IPS DF 4.7 (cell line): ENCODE data around the gene NOX5.

Experiments used
- DNase-seq: peaks from one replicate; pipeline ENCODE4 v3.0.0-alpha.2; 2013; ENCODE audit warnings: low spot score; ENCODE audit errors: extremely low read depth

Gene NOX5

DNA sequence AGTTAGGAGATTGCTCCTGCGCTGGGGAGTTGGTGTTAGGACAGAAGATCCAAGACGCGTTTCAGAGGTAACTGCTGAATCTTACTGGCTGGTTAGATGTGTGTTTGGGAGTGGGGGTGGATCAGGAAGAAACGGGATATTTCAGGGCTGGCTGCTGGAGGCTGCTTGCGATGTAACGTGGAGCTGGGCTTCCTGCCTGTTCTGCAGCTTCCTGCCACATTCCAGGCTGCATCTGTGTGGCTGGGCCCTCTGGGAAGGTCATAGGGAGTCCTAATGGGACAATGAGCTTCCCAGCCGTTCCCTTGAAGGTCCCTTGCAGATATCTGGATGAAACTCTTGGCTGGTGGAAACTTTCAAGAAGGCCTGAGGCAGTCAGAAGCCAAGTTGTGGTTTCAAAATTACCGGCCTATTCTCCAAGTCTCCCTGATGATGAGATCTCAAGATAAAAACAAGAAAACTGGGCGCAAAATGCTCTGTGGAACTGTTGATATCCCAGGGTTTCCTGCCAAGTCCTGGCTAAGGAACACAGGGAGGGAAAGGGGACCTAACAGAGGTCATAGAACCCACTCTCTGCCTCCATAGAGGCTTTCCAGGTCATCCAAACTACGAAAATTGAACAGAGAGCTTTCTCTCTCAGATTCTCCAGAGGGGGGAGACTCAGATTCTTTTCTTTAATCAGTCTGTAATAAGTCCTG, 67.0 kb downstream of the NOX5 start:
- no peak for DNase-seq

DNA sequence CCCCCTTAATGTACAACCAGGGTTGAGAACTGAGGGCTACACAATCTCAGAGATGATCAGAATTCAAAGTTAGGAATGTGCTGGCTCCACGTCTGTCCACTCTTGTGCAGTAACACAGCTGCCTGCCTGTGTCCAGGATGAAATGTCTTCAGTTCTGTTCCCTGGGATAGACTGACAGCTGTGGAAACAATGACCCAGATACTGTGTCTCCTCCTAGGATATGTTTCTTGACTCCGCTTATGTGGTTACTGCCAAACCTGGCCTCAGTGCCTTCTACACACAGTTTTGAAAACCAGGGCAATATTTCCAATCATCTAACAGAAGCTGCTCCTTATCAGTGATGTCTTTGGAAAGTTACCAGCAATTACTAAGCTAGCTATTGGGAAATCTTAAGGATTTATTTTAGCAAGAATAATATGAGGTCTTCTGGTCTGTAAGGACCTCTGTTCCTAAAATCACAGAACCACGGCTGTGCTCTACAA, 67.6 kb downstream of the NOX5 start:
- no peak for DNase-seq

DNA sequence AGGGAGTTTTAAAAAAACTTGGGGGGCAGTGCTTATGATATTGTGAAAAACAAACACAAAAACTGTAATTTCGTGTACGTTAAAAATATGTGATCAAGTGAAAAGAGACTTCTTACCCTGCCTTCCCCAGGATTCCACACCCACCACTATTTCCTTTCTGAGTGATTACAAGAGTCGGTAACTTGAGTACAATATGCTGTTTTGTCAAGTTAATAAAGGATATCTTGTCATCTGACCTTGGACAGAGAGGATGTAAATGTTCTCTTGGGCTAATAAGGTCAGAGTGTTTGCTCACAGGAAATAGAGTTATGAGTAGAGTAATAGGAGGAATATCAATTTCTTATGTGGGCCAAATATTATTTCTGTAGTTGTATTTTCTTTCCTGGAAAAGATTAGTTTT, 68.1 kb downstream of the NOX5 start:
- no peak for DNase-seq

DNA sequence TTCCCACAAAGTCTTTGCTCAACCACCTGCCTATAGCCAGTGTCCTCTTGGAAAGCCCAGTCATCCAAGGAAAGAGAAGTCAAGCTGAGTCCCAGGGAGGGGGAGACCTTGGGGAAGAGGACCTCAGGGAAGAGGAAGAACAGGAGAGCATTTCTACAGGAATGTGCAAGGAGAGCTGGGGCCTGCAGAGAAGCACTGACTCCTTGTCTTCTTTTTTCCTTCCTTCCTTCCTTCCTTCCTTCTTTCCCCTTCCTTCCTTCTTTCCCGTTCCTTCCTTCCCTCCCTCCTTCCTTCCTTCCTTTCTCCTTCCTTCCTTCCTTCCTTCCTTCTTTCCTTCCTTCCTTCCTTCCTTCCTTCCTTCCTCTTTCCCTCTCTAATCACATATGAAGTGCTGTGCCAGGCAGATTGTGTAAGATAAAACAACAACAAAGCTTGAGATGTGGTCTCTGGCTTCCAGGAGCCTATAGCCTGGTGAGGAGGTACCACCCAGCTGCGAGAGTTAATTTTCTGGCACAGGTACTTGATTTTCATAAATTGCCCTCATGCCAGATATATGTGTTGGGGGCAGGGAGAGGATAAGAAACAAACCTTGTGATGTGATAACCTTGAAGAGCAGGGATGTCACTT, 70.0 kb downstream of the NOX5 start:
- DNase-seq, result no peak

DNA sequence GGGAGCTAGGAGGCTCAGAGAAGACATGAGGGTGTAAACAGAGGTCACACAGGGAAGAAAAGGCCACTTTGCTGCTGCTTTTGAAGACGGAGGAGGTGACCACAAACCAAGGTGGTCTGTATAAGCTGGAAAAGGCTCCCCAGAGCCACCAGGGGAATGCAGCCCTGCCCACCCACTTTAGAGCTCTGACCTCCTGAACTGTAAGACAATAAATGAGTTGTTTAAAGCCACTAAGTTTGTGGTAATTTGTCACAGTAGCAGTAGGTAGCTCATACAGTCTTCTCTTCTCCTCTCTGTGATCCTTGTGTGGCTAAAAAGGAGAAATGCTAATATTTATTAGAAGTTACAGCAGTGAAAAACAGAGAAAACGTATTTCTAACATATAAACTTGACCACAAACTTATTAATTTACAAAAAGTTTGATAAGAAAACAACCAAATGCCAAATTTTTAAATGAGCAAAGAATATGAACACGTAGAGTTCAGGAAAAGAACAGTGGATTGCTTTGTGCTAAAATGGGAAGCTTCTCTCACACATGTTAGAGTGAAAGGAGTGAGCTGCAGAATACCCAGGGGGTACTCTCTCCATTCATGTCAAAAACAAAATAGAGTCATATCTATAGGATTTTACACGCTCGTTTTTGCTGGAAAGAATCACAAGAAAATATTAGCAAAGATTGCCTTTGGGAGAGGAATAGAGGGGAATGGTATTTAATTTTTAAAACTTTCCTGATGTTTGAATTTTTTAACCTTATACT, 71.0 kb downstream of the NOX5 start:
- DNase-seq, result no peak

DNA sequence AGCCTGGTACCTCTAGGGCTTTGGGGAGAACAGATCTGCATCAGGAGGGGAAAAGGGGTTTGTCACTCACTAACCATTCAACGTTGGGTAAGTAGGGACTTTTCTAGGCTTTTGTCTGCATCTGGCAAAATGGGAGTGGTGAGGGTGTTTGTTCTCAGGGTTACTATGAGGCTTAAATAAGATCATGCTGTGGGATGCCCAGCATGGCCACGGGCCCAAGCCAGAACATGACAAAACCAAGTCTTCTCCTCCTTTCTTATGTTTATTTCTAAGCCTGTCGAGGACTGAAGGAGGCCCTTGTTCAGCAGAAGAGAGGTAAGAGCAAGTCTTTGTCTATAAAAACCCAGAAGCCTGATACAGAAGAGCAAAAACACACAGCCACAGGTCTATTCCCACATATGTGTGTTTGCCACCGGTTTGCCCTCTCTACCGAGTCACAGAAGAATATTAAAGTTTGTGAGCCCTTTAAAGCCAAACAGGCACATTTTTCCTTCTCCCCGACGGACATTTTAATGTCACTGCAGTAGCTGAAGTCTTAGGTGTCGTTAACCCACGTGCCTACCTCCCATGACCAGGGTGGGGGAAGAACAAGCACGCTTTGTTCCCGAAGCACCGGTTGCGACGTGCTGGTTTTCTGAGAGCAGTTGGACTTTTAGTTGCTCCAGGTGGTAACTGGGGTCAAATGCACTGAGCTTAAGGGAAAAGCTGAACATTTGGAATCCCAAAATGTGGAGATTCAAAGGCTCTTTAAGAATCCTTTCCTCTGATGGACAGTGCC, 72.1 kb downstream of the NOX5 start:
- no peak for DNase-seq

DNA sequence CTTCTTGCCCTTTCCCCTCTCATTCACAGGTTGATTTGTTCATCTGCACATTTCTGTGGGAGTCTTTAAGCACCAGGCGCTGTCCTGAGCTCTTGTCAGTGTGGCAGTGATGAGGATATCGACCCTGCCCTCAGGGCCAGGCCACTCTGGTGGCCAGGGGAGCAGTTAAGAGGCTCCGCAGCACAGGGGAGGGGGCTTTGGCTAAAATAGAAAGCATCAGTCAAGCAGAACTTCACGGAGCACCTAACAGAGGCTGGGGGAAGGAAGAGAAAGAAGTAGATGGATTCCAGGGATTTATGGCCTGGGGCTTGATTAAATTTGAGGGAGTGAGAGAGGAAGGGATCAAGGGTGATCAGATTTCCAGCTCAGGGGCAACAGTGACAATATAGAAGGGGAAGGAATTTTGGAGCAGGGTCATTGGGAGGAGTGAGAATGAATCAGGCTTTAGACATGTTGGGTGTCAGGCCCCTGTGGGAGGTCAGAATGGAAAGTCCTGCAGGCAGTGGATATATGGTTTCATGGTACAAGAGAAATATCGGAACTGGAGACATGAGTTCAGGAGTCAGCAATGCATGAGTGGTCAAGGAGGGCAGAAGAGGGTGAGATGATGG, 73.0 kb downstream of the NOX5 start:
- DNase-seq, result no peak

DNA sequence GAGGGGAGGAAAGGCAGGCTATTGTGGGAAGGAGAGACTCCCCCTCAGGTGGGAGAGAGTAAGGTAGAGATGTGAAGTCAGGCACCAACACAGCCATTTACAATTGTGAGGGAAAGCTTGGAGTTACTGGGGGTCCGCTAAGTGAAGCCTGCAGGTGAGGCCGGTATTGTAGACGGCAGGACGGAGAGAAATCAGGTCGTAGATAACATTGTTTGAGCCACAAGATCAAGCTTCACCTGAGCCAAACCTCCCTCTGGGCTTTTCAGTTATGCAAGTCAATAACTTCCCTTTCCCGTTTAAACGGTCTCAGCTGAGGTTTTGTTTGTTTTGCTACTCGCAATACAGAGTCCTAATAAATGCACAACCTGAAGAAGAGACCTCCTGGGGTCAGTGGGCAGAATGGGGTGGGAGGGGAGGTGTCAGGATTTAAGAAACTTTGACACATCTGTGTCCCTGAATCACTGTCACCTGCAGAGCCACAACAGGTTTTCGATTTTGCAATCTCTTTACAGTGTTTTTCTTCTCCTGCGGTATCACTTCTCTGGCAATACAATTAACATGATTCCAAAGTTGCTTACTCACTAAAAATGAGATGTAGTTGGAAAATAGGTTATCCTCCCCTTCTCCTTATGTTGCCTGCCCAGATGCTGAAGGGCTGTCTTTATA, 73.9 kb downstream of the NOX5 start:
- no peak for DNase-seq

DNA sequence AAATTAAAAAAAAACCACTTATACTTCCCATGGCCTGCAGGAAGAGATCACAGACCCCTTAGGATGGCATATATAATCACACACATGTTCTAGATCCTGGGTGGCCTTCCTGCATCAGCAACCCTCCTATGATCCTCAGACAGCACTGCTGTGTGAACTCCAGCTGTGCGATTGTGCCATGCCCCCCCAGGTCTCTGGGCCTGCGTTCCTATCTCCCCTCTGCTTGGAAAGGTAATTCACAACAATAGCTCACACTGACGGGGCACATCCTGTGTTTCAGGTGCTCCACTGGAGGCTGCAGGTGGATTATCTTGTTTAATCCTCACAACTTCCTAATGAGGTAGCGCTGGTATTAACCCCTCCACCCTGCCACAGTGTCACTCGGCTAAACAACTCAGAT, 74.8 kb downstream of the NOX5 start:
- DNase-seq, result no peak

DNA sequence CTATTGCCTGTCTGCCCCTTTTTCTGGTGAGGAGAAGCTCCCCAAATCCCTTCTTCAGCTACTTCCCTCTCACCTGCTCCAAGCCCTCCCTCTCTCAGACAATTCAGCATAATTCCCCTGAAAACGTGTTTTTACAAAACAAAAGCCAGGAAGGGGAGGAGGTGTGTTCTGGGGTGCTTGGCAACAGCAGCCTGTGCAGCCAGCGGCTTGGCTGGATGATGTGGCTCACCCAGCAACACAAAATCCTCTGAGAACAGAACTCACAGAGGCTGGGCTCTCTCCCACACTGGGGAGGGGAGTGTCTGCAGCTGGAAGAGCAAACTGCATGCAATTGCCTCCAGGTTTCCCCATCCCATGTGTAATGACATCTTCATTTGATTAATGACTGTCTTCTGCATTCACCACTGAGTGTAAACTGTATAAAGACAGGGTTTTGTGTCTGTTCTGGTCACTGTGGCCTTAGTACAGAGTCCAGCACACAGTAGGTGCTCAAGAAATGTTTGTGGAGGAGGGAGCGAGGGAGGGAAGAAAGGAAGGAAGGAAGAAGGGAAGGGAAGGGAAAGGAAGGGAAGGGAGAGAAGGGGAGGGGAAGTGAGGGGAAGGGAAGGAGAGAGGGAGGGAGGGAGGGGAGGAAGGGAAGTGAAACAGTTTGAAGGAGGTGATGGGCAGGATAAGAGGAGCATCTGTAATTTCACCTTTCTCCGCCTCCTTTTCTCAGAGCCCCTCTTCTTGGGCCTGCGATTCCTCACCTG, 75.9 kb downstream of the NOX5 start:
- no peak for DNase-seq

DNA sequence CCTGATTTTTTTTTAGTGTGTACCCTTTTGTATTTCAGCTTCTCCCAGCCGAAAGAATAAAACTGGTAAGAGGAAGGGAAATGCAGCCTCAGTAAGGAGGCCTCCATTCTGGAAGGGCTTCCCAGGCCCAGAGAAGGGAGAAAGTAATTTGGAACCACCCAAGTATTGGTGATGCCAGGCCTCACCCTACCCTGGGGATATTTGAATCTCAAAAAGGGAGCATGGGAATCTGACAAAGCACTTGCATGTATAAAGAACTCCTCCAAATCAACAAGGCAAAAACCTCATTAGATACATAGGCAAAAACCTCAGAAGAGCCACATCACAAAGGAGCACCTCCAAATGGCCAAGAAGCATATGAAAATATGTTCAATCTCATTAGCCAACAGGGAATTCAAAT, 77.2 kb downstream of the NOX5 start:
- DNase-seq, result no peak

DNA sequence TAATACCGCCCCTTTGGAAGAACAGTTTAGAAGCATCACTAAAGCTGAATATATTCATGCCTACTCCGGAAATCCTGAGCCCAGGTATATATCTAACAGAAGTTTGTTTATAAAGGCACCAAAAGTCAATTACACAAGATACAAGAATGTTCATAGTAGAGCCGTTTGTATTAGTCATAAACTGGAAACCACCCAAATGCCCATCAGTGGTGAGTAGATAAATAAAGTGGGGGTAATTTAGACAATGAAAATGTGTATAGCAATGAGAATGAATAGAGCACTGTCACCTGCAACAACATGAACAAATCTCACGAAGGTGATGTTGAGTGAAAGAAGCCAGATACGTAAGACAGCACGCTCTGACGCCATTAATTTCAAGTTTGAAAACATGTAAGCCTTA, 77.7 kb downstream of the NOX5 start:
- no peak for DNase-seq

DNA sequence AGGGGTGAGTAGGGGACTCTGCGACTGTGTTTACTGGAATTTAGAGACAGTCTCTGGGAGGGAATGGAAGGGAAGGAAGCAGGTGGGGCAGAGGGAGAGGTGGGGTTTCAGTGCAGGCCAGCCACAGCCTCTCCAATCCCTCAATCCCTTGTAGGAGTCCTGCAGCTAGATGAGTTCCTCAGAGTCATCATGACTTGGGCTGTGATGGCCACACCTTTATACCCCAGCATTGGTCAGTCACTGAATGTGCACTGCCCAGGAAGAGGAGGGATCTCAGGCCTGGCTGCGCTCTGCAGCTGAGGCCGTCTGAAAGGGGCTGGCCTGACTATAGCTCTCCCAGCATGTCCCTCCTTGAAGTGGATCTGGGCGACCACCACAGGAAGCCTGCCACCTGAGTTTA, 78.6 kb downstream of the NOX5 start:
- DNase-seq, result no peak

DNA sequence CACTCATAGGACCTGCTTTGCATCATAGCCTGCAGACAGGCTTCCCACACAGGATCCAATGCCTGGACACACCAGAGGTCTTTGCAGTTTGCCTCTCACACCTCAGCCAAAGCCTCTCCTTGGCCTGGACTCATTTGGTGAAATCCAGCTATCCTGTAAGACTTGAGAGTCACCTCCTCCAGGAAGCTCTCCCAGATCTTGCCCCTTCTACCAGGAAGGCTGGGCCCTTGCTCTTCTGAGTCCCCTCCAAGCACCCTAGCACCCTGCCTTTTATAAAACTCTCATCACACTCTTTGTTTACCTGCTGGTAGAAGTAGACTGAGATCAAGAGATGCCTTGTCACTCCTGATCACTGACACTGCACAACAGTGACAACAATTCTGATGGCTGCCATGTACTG, 79.1 kb downstream of the NOX5 start:
- DNase-seq, result no peak

DNA sequence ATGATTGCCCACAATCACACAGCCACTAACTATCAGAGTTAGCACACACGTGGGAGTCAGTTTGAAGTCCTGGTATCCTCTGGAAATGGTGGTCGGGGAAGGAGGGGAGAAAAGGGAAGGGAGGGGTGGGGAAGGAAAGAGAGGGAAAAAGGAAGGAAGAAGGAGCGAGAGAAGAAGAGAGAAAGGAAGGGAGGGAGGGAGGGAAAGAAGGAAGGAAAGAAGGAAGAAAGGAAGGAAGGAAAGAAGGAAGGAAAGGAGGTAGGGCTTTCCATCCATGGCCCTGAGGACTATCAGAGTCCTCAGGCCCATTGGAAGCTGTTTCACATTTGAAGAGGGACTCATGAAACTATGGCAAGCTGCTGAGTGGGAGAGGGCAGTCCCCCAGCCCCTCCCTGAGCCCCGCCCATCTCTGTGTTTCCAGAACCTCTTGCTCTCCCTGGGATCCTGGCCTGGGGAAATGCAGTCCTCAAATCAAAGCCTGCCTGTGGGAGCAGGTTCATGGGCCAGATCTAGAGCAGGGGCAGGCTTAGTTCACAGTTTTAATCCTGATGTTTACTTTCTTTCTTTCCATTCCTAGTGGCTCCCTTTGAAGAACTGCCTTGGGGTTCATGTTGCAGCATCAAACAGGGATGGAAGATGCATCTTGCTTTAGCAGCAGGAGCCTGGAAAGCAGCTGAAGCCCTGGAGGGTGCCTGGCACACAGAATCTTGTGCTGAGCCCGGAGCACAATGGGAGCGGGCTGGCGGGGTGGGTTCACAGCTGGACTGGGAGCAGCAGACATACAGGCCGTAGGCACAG, 79.8 kb downstream of the NOX5 start:
- no peak for DNase-seq

DNA sequence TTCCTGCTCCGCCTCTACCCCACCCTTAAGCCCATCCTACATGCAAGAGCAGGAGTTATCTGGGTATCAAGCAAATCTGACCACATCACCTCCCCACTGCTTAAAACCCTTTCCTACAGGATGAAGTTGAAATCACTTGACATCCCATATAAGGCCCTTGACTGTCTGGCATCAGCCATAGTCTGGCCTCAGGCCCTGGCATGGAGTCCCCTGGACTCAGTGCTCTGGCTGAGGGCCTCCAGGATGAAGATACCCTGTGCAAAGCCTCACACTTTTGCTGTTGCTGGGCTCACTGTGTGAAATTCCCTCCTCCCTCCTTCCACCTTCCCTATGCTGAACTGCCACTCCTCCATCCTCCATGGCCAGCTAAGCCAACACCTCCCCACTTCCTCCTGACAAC, 80.8 kb downstream of the NOX5 start:
- no peak for DNase-seq

DNA sequence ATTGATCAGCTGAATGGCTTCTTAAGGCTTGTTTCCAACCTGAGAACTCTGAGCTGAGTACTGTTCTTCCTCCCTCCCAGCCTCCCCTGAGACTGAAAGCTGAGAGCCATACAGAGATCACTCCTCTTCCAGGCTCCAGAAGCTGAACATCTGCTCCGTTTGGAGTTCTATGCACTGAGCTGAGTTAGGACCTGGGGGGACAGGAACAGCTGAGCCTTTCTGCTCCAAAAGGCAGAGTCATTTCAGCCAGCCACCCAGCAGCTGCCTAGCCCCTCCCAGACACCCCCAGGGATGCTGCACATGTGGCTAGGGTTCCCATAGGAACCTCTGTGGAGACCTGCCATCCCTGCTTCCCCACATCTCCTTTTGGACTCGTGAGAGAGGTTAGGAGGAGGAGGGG, 81.7 kb downstream of the NOX5 start:
- no peak for DNase-seq

DNA sequence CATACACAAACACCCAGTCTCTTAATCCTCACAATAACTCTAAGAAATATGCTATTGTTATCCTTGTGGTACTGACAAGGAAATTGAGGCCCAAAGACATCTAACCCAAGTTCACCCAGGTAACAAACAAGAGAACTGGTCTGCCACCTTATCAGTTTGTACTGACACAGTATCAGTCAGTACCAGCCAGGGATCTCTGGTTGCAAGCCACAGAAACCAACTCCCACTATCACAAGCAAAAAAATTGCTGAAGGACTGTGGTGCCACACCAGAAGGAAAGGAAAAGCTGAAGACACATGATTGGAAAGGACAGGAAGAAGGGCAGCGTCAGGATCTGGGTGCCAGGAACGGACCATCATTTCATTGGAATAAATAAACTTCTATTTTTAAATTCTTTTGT, 82.1 kb downstream of the NOX5 start:
- no peak for DNase-seq

DNA sequence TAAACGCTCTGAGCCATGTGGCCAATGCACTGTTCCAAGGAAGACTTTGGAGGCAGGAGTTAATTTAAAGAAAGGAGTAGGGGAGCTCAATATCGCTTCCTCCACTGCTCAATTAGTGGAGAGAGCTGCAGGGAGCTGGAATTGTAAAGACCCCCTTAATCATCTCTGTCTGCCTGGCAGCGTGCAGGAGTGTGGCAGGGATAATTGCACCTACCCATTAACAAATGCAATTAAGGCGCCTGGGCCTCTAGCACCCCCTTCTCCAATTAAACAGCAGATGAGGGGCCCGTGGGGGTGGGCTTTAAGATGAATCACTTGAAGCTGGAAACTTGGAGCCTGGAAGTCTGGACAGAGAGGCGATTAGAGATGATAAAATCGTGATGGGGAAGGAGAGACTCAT, 84.3 kb downstream of the NOX5 start:
- DNase-seq, result no peak
